NCI-H524 treated with DMSO at 0.1 percent for 48 hours (cell line): ENCODE results near the gene NDUFS6.
"Not testable (repeated sequence)": the region's sequence is repeated elsewhere in the genome, so short reads cannot be mapped to it uniquely, and the experiment has no call there.

Source experiments
- DNase-seq: peaks from one replicate; lab custom pipeline; 2025; lab: John Stamatoyannopoulos, UW

NDUFS6 gene

DNA sequence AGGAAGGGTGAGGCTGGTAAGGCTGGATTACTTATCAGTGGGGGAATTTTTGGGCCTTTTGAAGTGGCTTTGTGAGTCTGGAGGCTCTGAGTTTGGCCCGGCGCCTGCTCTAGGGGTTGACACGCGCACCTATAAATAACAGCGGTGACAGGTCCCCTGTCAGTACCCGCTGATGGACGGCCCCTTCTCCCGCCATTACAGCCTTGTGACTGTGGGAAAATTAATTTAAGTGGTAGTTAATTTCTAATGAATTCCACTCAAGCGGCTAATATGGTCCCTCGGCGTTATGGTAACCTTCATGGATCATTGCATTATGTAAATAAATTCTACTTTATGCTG is 18.0 kb upstream of the NDUFS6 start:
- DNase-seq: no peak

DNA sequence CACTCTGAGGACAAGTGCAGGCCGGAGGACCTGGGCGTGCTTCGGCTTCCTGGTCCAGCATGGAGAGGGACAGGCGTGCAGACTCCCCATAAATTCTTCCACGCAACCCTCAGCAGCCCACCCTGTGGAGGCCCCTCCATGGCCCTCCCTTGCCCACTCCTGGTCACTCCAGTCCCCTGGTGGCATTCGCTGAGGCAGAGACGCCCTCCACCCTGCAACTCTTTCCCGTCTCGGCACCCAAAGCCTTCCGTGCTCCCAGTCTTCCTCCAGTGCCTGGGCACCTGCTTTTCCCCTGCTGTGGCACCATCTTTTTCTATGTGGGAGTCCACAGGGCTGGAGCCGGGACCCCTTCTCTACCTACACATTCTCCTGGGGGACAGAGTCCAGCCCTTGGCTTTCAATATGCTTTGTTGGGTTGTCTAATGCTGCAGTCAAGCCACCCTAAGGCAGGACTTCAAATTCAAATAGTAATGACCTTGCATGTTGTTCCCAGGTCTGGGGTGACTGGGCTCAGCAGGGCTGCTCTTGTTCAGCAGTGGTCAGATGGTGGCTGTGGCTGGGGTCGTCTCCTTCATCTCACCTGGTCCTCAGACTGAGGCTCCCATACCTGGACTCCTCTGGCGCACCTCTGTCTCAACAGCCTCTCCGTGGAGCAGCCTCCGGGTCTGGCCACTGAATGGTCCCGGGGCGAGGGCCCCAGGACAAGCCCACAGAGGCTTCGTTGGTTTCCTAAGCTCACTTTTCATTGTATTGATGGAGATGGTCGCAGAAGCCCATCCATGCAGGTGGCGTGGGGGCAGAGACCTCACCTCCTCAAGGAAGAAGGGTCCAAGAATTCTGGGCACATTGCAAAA is 16.8 kb upstream of the NDUFS6 start:
- DNase-seq: no peak

- no peak for DNase-seq
These were observed 16.1 kb upstream of the NDUFS6 start for GRCh38 chr5:1785062-1785461.

- no peak for DNase-seq
These were observed 15.2 kb upstream of the NDUFS6 start for GRCh38 chr5:1785984-1786383.

- DNase-seq: no peak
These were observed 14.4 kb upstream of the NDUFS6 start for GRCh38 chr5:1786621-1787471.

DNA sequence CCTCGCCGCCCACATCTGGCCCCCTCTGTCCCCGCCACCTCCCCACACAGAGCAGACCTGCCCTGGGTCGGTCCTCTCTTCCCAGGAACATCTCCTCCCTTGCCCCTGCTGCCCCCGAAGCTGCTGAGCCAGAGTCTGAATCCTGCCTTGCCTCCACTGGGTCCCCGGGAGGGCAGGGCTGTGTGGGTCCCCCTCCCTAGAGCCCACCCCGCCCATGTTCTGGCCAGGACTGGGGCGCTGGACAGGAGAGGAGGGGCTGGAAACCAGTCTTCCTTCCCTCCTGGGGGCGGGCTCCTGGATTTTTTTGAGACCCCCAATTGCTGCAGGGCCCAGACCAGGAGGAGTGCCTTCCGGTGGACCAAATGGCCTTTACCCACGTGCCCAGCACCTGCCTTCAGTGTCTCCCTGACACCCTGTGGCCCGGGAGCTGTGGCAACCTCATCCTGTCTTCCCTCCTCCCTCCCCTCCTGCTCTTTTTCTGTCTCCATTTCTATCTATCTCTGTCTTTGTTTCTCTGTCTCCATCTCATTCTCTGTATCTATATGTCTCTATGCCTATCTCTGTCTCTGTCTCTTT is 13.6 kb upstream of the NDUFS6 start:
- no peak for DNase-seq

DNA sequence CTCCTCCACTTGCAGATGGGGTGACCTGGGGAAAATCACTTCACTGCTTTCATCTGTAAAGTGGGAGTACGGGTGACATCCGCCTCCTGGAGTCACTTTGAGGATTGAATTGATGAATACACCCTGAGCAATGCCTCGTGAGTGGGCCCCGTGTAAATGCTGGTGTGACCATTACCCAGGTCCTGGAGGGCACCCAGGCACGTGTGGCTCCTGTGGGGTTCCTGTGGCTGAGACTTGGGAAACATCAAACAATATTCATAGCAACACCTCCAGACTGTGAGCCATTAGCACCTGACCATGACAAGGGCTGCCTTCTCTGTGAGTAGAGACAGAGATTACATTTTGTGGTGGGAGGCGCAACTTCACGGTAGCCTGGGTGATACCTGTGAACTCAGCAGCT is 13.0 kb upstream of the NDUFS6 start:
- no peak for DNase-seq

DNA sequence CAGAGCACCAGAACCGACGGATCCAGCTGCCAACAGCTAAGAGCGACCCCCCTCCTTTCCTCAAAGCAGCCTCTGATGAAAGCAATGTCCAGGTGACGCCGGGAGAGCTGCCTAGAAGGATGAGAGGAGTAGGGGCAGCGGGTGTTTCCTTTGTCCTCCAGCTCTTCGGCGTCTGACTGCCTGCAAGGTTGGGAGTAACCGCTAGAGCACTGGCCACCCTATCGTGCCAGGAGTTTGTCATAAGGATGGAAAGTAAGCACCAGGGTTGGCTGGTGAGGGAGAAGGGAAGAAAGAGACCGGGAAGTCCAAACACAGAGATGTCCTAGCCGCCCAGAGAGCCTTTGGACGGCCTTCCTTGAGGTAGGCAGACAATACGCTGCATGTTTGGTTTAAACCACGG is 12.4 kb upstream of the NDUFS6 start:
- DNase-seq: no peak

DNA sequence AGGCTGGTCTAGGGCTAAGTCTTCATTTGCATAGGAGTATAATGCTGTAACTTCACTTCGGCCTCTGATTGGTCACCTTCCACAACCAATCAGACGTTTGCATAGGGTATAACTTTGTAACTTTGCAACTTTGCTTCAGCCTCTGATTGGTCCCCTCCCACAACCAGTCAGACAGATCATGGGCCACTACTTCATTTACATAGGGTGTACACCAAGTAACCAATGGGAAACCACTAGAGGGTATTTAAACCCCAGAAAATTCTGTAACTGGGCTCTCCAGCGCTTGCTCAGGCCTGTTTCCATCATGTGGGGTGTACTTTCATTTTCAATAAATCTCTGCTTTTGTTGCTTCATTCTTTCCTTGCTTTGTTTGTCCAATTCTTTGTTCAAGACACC is 11.8 kb upstream of the NDUFS6 start:
- DNase-seq: not testable (repeated sequence)

GRCh38 chr5:1789834-1790471 is 11.3 kb upstream of the NDUFS6 start:
- no peak for DNase-seq

DNA sequence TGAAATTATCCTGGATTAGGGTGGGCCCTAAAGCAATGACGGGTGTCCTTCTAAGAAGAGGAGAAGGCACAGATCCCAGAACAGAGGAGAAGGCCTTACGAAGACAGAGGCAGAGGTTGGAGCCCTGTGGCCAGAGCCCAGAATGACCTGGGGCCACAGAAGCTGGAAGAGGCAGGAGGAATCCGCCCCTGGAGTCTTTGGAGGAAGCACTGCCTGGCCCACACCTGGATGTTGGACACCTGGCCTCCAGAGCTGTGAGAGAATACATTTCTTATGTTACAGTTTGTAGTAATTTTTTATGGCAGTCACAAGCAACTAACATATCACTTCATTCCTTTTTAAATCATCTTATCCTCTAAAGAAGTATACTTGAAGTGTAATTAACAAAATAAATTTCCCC is 10.0 kb upstream of the NDUFS6 start:
- no peak for DNase-seq

- DNase-seq: no peak
These were observed 8.4 kb upstream of the NDUFS6 start for GRCh38 chr5:1792842-1793266.

GRCh38 chr5:1793301-1793740 is 7.9 kb upstream of the NDUFS6 start:
- no peak for DNase-seq

GRCh38 chr5:1793966-1794900 is 7.0 kb upstream of the NDUFS6 start:
- DNase-seq: no peak

DNA sequence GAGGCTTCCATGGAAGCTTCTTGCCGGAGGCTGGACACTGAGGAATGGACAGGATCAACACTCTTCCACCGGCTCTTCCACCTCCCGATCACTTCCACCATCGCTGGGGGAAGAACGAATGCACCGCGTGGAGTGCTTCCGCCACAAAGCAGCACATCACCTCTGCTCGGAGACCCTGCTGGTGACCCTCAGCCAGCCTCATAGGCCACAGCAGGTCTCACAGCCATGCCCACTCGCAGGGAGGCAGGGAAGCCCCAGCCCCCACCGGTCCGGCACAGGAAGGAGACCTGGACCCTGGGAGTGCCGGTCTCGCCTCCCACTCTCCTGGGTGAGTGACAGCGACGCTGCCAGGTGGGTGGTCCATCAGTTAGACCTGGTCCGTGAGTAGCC is 6.3 kb upstream of the NDUFS6 start:
- no peak for DNase-seq

- no peak for DNase-seq
These were observed 5.7 kb upstream of the NDUFS6 start for GRCh38 chr5:1795506-1795905.

GRCh38 chr5:1795931-1796330 is 5.3 kb upstream of the NDUFS6 start:
- DNase-seq: no peak

DNA sequence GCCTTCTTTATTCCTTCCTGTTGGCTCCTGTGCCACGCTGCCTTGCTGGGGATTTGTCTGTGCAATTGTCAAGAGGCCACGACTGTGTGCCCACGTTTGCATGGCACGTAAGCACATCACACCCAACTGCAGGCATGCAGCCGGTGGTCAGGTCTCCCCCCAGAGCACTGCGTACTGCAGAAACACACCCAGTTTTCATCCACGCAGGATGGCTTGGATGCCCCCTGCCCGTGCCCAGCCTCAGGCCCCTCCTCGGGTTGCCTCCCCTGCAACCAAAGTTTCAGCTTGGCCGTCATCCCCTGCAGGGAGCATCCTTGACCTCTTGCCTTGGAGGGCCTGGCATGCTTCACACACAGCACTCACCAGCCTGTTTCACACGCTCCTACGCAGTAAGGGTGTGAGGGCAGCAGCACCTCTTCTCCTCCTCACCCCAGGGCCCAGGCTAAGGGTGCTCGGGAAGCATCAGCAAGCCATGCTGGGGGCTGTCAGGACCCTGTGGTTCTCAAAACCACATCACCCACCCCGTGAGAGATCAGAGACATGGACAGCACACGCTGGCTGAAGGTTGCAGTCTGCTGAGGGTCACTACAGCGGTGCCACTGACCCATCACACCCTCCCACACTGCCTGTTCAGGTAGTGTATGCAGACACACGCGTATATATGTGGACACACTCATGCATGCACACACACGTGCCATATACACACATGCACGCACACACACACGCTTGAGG is 4.7 kb upstream of the NDUFS6 start:
- no peak for DNase-seq

GRCh38 chr5:1797103-1797800 is 4.0 kb upstream of the NDUFS6 start:
- DNase-seq: no peak

DNA sequence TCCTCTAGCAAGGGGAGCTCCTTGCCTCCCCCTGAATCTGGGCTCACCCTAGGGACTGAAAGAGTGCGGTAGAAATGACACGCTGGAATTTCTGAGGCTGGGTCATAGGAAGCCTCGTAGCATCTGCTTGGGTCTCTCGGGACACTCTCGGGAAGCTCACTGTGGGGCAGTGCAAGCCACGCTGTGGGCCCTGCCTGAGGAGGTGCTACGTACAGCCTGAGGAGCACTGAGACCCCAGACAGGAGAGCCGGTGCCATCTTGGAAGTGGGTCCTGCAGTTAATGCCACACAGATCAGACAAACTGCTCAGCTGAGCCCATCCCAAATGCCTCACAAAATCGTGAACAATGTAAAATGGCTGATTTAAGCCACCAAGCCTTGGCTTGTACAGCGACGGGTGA is 3.4 kb upstream of the NDUFS6 start:
- no peak for DNase-seq
